K562 (cell line): Measurements from ENCODE around the gene NOD1.

ENCODE experiments used
- CREB1 ChIP-seq, 2 experiments: sonication (generic) in 1 of 2; formaldehyde crosslinking in 1 of 2; IDR thresholded peaks; 2 replicates each; pipeline versions ENCODE4 v1.6.1 to v1.8.0; 2012 to 2022; ENCODE audit warnings: inconsistent platforms in 1 of 2, mild to moderate bottlenecking in 1 of 2, missing genetic modification reagents in 1 of 2, moderate library complexity in 1 of 2
- CTCF ChIP-seq, 3 experiments: IDR thresholded peaks in 2 of 3; conservative IDR thresholded peaks in 1 of 3; 2 replicates each; pipeline ENCODE4 v1.5.1; 2011 to 2012; ENCODE audit warnings: low read length in 3 of 3, mild to moderate bottlenecking in 3 of 3, control low read depth in 2 of 3, improper control_type of control experiment in 1 of 3, inconsistent platforms in 1 of 3, low read depth in 1 of 3, mixed read lengths in 1 of 3, moderate library complexity in 1 of 3; ENCODE audit not compliant: insufficient read depth in 2 of 3
- REST ChIP-seq, 2 experiments: fragments of 450-650 bp; formaldehyde crosslinking in 1 of 2; IDR thresholded peaks; 2 replicates each; pipeline versions ENCODE4 v1.4.0 to v1.6.1; 2014 to 2020; ENCODE audit warnings: mild to moderate bottlenecking in 2 of 2, borderline replicate concordance in 1 of 2, low read depth in 1 of 2
- SNRNP70 ChIP-seq: fragments of 200-400 bp; formaldehyde crosslinking; optimal IDR thresholded peaks from 2 replicates; pipeline ENCODE3; 2017; ENCODE audit warnings: low read depth, low read length

GRCh38 chr7:30378275-30378674, 100.3 kb downstream of the NOD1 start:
- TF ChIP-seq SNRNP70 = no peak
- TF ChIP-seq CREB1 (IDR thresholded peaks at IDR 0.05) = no peak
- TF ChIP-seq CREB1 (CRISPR knock-in tag; IDR thresholded peaks at IDR 0.05) = no peak
- TF ChIP-seq CTCF (IDR thresholded peaks at IDR 0.05 in 2 of 3, conservative IDR thresholded peaks at IDR 0.05 in 1 of 3; ENCODE audit: insufficient read depth in 2 of 3, low read depth in 1 of 3, low read length in 3 of 3) = no peak
- no peak for TF ChIP-seq REST (IDR thresholded peaks at IDR 0.05; ENCODE audit: borderline replicate concordance)
- TF ChIP-seq REST (CRISPR knock-in tag; IDR thresholded peaks at IDR 0.05; ENCODE audit: low read depth) = no peak
